OCI-LY3 (cell line): ENCODE results near the gene SULT4A1.

Experiments
- CTCF ChIP-seq: fragments of 200-600, 300-600 bp; sonication (generic); IDR thresholded peaks from 2 replicates; pipeline ENCODE4 v1.5.1; 2014; ENCODE audit warnings: antibody characterized with exemption, low read length, low read depth
- EZH2phosphoT487 ChIP-seq: fragments of 200-600 bp; shearing (Covaris generic); IDR thresholded peaks from 2 replicates; pipeline ENCODE4 v1.6.1; 2018; ENCODE audit warnings: antibody characterized with exemption, mixed run types, low read depth

- TF ChIP-seq CTCF (no peak), EZH2phosphoT487 (no peak)
Measured at GRCh38 chr22:43792905-43793304, 69.4 kb downstream of the SULT4A1 start.
